SW 1271 (cell line): ENCODE data around the gene STRA6.

Experiments
- DNase-seq, 2 experiments: peaks; one replicate each; lab custom pipeline; 2025; lab: John Stamatoyannopoulos, UW

Gene STRA6

GRCh38 chr15:74132681-74133651 lies 69.6 kb downstream of the STRA6 start:
- no peak for DNase-seq

GRCh38 chr15:74131628-74132413 lies 70.8 kb downstream of the STRA6 start:
- DNase-seq = no peak

GRCh38 chr15:74130849-74131627 lies 71.5 kb downstream of the STRA6 start:
- no peak for DNase-seq

GRCh38 chr15:74130155-74130848 lies 72.3 kb downstream of the STRA6 start, which contains the start of gene ISLR2:
Gene ISLR2, plus strand, starts transcription at chr15:74130586. Its CDS starts 2,169 bp downstream, at chr15:74132755.
- DNase-seq = no peak

- DNase-seq = no peak
Measured at GRCh38 chr15:74129586-74130154, 72.9 kb downstream of the STRA6 start.
